Cardiac muscle cell (in vitro differentiated cells and primary cell): Measurements from ENCODE around the gene DVL1. TPM values are rescaled to one million over a fixed set of nuclear protein-coding genes. Genes with fewer than 3 reads are reported as not detected.

Experiments used
- DNase-seq, 2 donors: peaks; one replicate each; pipeline versions ENCODE4 v3.0.0 to v3.0.0-alpha.2; 2010 to 2017; ENCODE audit warnings: low read depth in 1 of 2, low spot score in 1 of 2
- H3K27ac ChIP-seq: fragments of 200-600 bp; sonication (generic); 2 replicates; pipeline ENCODE4 v1.5.1; 2016
- H3K27me3 ChIP-seq: fragments of 200-600 bp; sonication (generic); 2 replicates; pipeline ENCODE4 v1.6.0; 2016; ENCODE audit warnings: control low read depth
- H3K36me3 ChIP-seq: fragments of 200-600 bp; sonication (generic); 2 replicates; pipeline ENCODE4 v1.5.1; 2016; ENCODE audit warnings: control low read depth
- H3K4me1 ChIP-seq: fragments of 200-600 bp; sonication (generic); 2 replicates; pipeline ENCODE4 v1.8.1; 2017; ENCODE audit warnings: low read depth, mild to moderate bottlenecking, mixed run types
- H3K4me3 ChIP-seq: fragments of 200-600 bp; sonication (generic); 2 replicates; pipeline ENCODE4 v1.5.1; 2016; ENCODE audit warnings: mild to moderate bottlenecking
- H3K9me3 ChIP-seq: fragments of 200-600 bp; sonication (generic); 2 replicates; pipeline ENCODE4 v1.5.1; 2017; ENCODE audit warnings: low read depth, mild to moderate bottlenecking, control low read depth
- CTCF ChIP-seq: IDR thresholded peaks from 2 replicates; pipeline ENCODE4 v1.5.1; 2012; ENCODE audit warnings: low read depth, mild to moderate bottlenecking, low read length
- polyA plus RNA-seq: library from polyadenylated mRNA; unstranded; fragments of >200 nt; fragmentation: Nextera tagmentation; extraction: Ambion mirVana; gene quantifications from 2 replicates; pipeline ENCODE4 v1.2.1, GENCODE V29; 2016
- total RNA-seq: library from RNA; depleted of rRNA; stranded (reverse); fragments of >200 nt; gene quantifications from 2 replicates; pipeline ENCODE4 v1.2.3, GENCODE V29; 2016

DVL1 gene
- total and polyA plus RNA-seq, 2 experiments from 2014 or later: 29.1 to 105 TPM

- DNase-seq: no peak
- H3K27ac ChIP-seq: no peak overlapping the region
- H3K4me1 ChIP-seq: peaks cover 3% of the 10 kb centered on the region
- H3K27me3 ChIP-seq: no peaks in the 10 kb centered on the region
- H3K36me3 ChIP-seq: peaks cover 3% of the 10 kb centered on the region
- no peak for TF ChIP-seq CTCF
- H3K9me3 ChIP-seq: no peaks in the 10 kb centered on the region
- no peak overlapping the region for H3K4me3 ChIP-seq
Measured at GRCh38 chr1:1330366-1331067, 18.7 kb downstream of the DVL1 start.

- no peak for TF ChIP-seq CTCF
Measured at GRCh38 chr1:1329304-1330210, 19.7 kb downstream of the DVL1 start.

GRCh38 chr1:1328254-1328653 lies 21.0 kb downstream of the DVL1 start:
- TF ChIP-seq CTCF: no peak

More at GRCh38 chr1:1329304-1330210, 19.7 kb downstream of the DVL1 start:
- no peak for DNase-seq
- Histone ChIP-seq H3K36me3 (peaks cover 3% of the 10 kb centered on the region), H3K4me1 (peaks cover 6% of the 10 kb centered on the region), H3K4me3 (no peak overlapping the region), H3K9me3 (no peaks in the 10 kb centered on the region), H3K27me3 (no peaks in the 10 kb centered on the region), H3K27ac (no peak overlapping the region)

GRCh38 chr1:1327291-1327690 lies 21.9 kb downstream of the DVL1 start:
- no peak overlapping the region for H3K4me3 ChIP-seq
- H3K4me1 ChIP-seq: peaks cover 9% of the 10 kb centered on the region
- no peak for TF ChIP-seq CTCF
- H3K27me3 ChIP-seq: no peaks in the 10 kb centered on the region
- no peak for DNase-seq
- H3K9me3 ChIP-seq: no peaks in the 10 kb centered on the region
- no peak overlapping the region for H3K27ac ChIP-seq
- peaks cover 3% of the 10 kb centered on the region for H3K36me3 ChIP-seq

More at GRCh38 chr1:1328254-1328653, 21.0 kb downstream of the DVL1 start:
- Histone ChIP-seq H3K36me3 (peaks cover 3% of the 10 kb centered on the region), H3K9me3 (no peaks in the 10 kb centered on the region), H3K27me3 (no peaks in the 10 kb centered on the region), H3K27ac (no peak overlapping the region), H3K4me3 (no peak overlapping the region), H3K4me1 (peaks cover 8% of the 10 kb centered on the region)
- no peak for DNase-seq

GRCh38 chr1:1326075-1326605 lies 23.1 kb downstream of the DVL1 start:
- Histone ChIP-seq H3K27ac (no peak overlapping the region), H3K4me1 (peaks cover 9% of the 10 kb centered on the region), H3K9me3 (no peaks in the 10 kb centered on the region), H3K27me3 (no peaks in the 10 kb centered on the region), H3K36me3 (peaks cover 3% of the 10 kb centered on the region), H3K4me3 (no peak overlapping the region)
- DNase-seq: no peak
- TF ChIP-seq CTCF: no peak
